ENCODE results near the gene BANP.

DNA sequence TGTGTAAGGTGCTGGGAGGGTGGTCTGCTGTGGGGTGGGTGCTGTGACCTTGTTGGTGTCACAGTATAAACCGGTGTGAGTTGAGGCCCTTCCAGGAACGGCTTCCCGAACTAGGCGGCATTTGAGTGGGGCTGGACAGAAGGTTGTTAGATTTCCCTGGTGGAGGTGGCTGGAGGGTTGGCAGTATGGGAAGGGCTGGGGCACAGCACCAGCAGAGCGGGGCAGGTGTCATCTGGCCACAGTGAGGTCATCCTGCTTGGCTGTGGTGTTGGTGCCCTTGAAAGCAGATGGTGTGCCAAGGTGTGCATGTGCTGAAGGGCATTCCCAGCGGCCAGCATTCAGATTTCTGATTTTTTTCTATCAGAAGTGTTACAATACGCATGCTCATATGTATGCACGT lies 28.1 kb downstream of the BANP start:
- TF ChIP-seq EZH2 (IDR thresholded peaks at IDR 0.05; ENCODE audit: insufficient read depth, poor library complexity, severe bottlenecking) (no peak), EZH2phosphoT487 (IDR thresholded peaks at IDR 0.05; ENCODE audit: insufficient read depth, low read depth) (no peak)

All from GM23248 (cell line).